GM12892 (cell line): Measurements from ENCODE around the gene MAFG.

Experiments
- DNase-seq: peaks from one replicate; pipeline ENCODE4 v3.0.0; 2011; ENCODE audit not compliant: insufficient read length
- FAIRE-seq: peaks from 2 replicates; lab custom pipeline; 2011; peaks lifted over from hg19 to GRCh38; lab: Jason Lieb, UNC
- POLR2A ChIP-seq: IDR thresholded peaks from 2 replicates; pipeline ENCODE4 v1.6.1; 2011; ENCODE audit warnings: low read depth, low read length, control low read depth
- POLR2AphosphoS5 ChIP-seq: IDR thresholded peaks from 2 replicates; pipeline ENCODE4 v1.6.1; 2011; ENCODE audit warnings: low read depth, low read length, control low read depth
- TAF1 ChIP-seq: IDR thresholded peaks from 2 replicates; pipeline ENCODE4 v1.6.1; 2011; ENCODE audit warnings: low read depth, mild to moderate bottlenecking, control low read depth, low read length, borderline replicate concordance

Gene MAFG

GRCh38 chr17:81870131-81870980, 57.2 kb downstream of the MAFG start:
- peak; percentile 46 for DNase-seq
- peak; percentile 47 for TF ChIP-seq POLR2A
- no peak for TF ChIP-seq POLR2AphosphoS5
- TF ChIP-seq TAF1 = no peak

GRCh38 chr17:81869221-81870130, 58.1 kb downstream of the MAFG start:
- DNase-seq = peak; percentile 78
- no peak for FAIRE-seq
- TF ChIP-seq POLR2A (peak; percentile 51; the same call in 1 of the 2 replicates), TAF1 (no peak), POLR2AphosphoS5 (peak; percentile 34; the same call in 1 of the 2 replicates)

More at GRCh38 chr17:81870131-81870980, 57.2 kb downstream of the MAFG start:
- peak; percentile 30 for FAIRE-seq

GRCh38 chr17:81868674-81869220, 58.8 kb downstream of the MAFG start:
- TF ChIP-seq TAF1 (no peak), POLR2AphosphoS5 (no peak; the same call in 1 of the 2 replicates), POLR2A (0 out of 2 replicates have a peak, but pooled peaks have one; percentile 0)
- FAIRE-seq (no peak), DNase-seq (peak; percentile 6)
